GM19468 (cell line): Measurements from ENCODE around the gene GABPB2.

Experiments
- ATAC-seq: cut with Tn5 transposase; IDR thresholded peaks from one replicate; pipeline ENCODE4 v1.9.1; 2021; ENCODE audit warnings: mild to moderate bottlenecking, moderate library complexity, moderate number of reproducible peaks; ENCODE audit not compliant: unreplicated experiment; ENCODE audit errors: extremely low read depth

Gene GABPB2

DNA sequence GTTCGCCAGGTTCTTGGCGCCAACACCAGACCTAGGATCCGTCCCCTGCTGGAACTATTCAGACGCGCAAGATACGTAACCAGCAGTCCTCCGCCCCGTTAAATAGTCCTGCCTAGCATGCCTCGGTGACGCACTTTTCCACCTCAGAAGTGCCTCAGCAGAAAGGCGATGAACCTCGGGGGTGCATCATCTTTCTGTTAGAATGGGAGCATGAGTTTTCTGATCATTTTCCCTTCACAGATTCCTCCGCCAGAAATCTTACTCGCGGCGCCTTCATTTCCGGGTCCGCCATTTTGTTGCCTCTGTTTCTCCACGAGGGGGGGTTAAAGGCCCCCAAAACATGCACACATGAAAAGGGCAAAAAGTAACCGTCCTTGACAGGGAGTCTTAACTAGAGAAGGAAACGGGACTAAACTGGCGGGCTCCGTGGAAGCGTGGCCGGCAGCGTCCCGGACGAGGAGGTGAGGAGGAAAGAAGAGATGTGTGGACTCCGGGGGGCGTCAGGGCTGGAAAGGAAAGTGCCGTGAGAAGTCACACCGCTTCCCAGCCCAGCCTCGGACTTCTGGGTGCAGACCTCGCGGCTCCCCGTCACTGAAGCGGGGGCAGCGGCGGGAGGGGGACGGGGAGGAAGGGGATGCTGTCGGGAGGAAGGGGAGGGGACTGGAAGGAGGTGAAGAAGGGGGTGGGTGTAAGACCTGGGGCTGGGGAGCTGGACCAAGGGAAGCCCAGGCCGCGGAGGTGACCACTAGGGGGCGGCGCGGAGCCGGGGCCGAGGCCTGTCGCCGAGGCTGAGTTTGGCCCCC is at the start of gene GABPB2:
Gene GABPB2, plus strand, starts transcription at position 288 of the 803 bp plus-strand sequence. CDS start 17,429 bp downstream, outside the sequence.
- peak; percentile 23 for ATAC-seq

DNA sequence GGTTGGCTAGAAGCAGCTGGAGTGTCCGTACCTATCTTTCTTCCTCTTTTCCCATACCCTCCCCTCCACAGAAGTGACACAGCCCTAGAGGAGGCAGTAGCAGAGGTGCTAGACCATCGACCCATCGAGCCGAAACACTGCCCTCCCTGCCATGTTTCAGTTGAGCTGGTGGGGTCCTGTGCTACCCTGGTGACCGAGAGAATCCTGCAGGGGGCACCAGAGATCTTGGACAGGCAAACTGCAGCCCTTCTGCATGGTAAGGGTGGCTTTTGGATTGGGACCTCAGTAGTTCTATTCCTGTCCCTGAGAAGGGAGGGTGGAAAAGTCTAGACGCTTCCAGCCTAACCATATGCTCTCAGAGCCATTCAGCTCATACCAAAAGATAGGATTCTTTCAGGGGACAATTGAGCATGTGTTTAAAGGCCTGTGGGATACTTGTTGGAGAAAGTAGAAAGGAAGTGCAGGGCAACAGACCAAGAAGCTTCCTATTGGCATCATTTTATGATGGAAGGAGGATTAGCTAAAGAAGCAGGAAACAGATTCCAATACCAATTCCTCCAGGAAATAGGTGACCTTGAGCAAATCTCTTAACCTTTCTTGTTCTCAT is 45.9 kb upstream of the GABPB2 start:
- no peak for ATAC-seq

DNA sequence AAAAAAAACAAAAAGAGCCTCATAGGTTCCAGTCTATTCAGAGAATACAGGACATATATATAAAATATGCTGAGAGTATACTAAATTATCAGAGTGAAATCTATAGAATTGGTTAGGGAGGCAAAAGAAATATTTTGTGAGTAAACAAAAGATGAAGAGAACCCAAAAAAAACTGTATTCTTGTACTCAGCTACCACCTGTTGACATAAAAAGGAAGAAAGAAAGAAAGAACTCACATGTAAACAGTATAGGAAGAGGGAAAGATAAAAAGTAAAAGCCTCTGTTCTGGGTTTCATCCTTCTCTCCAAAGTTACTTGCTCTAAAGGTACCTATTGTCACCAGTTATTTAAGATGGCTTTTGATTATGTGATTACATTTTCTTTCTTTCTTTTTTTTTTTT is 44.1 kb upstream of the GABPB2 start:
- no peak for ATAC-seq

DNA sequence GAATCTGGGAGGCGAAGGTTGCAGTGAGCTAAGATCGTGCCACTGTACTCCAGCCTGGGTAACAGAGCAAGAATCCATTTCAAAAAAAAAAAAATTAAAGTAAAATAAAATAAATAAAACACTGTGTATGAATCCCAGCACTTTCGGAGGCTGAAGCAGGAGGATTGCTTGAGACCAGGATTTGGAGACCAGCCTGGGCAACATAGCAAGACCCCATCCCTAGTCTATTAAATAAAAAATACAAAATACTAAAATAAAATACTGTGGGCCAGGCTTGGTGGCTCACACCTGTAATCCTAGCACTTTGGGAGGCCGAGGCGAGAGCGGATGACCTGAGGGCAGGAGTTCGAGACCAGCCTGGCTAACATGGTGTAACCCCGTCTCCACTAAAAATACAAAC is 38.4 kb upstream of the GABPB2 start:
- ATAC-seq: no peak

DNA sequence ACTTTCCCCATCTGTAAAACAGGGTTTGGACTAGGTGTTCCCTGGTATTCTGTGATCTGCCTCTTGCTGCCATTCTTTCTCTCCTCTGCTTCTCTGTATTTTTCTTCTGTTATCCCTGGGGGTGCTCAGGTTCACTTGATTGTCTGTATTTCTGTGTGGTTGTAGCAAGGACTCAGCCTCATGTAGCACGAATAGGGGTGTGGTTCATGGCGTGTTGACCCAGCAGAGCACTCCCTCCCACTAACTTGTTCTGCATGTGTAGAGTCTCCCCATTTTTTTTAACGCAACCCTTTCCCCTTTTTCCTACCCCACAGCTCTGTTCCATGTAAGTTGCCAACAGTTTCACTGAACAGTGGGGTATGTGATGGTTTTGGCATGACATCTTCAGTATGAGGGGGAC is 35.4 kb upstream of the GABPB2 start:
- no peak for ATAC-seq

DNA sequence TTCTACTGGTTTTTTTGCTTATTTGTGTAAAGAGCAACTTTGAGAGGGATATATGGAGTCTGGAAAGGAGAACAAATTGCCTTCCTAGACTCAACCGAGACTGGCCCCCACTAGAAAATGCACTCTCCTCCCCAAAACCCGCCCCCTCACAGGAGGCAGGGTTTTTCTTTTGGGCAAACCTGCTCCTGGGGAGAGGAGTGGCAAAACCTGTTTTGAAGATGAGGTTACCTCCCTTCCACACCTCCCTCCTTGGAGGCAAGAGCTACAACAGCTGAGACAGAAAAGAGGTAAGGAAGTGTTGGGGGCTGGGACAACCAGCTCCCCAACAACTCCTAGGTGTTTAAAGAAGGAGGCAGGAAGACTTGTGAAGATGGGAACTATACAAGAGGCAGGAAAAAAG is 34.2 kb upstream of the GABPB2 start, which contains the start of gene BNIPL:
Gene BNIPL, plus strand, starts transcription at position 231 of the 400 bp plus-strand sequence. Its CDS starts 140 bp downstream, at position 371.
- ATAC-seq: no peak

DNA sequence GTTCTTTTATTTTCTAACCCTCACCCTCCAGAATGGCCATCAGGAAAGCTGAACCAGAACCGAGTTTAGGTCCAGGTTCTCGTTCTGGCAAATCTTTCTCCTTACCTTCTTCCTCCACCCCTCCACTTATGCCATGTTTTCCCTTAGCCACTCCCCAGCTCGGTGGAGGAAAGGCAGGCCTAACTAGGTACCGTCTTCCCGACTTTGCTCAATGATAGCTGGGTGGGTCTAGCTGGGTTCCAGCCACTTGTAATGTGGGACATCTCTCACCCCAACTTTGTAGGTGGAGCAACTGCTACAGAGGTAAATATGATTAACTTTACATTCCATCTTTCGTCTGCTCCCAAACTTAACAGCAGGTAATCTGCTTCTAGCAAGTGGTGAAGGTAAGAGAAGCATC is 33.5 kb upstream of the GABPB2 start:
- no peak for ATAC-seq

DNA sequence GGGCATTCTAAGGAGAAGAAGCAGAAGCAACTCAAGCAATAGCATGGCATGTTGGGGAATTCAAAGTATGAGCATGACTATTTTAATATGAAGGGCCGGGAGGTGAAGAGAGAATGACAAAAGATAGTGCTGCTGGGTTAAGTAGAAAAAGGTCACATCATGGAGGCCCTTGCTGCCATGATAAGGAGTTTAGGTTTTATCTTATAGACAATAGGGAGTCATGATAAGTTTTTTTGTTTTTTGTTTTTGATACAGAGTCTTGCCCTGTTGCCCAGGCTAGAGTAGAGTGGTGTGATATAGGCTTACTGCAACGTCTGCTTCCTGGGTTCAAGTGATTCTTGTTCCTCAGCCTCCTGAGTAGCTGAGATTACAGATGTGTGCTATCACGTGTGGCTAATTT is 31.0 kb upstream of the GABPB2 start:
- ATAC-seq: no peak

DNA sequence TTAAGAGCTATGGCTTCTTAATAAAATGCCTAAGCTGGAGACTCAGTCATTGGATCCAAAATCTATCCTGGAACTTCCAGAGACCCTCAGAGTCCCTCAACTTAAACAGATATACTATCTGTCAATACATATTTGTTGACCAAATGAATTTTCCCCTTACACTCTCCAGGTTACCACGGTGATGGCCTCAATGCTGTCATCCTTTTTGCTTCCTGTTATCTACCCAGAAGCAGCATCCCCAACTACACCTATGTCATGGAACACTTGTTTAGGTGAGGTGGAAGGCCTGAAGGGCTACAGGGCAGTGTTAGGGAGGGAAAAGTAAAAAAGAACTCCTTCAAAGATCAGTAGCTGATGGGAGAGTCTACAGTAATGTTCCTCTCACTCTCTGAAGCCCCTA is 27.4 kb upstream of the GABPB2 start:
- ATAC-seq: no peak

DNA sequence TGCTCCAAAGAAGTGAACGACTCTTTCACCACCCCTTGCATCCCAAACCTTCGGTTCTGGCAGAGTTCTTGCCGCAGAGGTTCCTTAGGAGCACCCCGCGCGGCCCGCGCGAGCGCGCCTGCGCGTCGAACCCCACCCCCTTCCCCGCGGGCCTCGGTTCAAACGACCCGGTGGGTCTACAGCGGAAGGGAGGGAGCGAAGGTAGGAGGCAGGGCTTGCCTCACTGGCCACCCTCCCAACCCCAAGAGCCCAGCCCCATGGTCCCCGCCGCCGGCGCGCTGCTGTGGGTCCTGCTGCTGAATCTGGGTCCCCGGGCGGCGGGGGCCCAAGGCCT is 23.0 kb upstream of the GABPB2 start, which contains the start of gene C1orf56:
Gene C1orf56, plus strand, starts transcription at position 161 of the 334 bp plus-strand sequence. Its CDS starts 97 bp downstream, at position 258.
- ATAC-seq: no peak

DNA sequence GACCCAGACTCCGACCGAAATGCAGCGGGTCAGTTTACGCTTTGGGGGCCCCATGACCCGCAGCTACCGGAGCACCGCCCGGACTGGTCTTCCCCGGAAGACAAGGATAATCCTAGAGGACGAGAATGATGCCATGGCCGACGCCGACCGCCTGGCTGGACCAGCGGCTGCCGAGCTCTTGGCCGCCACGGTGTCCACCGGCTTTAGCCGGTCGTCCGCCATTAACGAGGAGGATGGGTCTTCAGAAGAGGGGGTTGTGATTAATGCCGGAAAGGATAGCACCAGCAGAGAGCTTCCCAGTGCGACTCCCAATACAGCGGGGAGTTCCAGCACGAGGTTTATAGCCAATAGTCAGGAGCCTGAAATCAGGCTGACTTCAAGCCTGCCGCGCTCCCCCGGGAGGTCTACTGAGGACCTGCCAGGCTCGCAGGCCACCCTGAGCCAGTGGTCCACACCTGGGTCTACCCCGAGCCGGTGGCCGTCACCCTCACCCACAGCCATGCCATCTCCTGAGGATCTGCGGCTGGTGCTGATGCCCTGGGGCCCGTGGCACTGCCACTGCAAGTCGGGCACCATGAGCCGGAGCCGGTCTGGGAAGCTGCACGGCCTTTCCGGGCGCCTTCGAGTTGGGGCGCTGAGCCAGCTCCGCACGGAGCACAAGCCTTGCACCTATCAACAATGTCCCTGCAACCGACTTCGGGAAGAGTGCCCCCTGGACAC is 22.5 kb upstream of the GABPB2 start:
- no peak for ATAC-seq

DNA sequence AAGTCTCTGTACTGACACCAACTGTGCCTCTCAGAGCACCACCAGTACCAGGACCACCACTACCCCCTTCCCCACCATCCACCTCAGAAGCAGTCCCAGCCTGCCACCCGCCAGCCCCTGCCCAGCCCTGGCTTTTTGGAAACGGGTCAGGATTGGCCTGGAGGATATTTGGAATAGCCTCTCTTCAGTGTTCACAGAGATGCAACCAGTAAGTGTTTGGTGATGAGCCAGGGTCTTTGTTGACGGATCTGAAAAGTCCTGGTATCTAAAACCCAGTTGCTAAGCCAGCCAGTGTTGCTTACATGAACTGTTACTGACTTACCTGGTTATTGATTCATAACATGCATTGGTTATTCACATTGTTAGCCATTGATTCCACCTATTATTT is 21.9 kb upstream of the GABPB2 start:
- ATAC-seq: no peak

DNA sequence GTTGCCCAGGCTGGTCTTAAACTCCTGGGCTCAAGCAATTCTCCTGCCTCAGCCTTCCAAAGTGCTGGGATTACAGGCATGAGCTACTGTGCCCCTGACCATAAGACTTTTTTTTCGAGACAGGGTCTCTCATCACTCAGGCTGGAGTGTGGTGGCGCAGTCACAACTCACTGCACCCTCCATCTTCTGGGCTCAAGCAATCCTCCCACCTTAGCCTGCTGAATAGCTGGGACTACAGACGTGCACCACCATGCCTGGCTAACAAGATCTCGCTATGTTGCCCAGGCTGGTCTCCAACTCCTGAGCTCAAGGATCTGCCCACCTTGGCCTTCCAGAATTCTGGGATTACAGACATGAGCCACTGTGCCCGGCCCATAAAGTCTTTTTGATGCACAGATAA is 21.1 kb upstream of the GABPB2 start:
- ATAC-seq: no peak

DNA sequence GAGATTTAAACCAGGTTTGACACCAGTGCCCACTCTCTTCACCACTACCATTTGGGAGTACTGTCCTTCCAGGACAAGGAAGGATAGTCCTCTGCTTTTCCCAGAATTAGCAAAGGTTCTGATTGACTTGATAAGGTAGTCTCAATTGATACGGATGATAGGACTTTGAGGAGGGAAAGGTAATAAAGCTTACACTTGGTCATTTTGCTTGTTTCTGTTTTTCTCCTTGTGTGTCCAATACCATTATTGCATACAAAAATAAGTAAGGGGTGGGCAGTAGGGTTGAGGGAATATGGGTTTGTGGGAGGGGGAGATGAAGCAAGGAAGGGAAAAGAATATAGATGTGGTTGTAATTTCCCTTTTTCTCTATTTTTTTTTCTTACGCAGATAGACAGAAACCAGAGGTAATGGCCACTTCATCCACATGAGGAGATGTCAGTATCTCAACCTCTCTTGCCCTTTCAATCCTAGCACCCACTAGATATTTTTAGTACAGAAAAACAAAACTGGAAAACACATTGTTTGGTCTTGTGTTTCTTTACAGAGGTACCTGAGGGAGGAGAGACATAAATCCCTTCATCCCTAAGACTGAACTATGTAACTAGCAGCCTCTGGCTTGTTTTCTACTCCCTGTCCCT is 20.4 kb upstream of the GABPB2 start:
- no peak for ATAC-seq

DNA sequence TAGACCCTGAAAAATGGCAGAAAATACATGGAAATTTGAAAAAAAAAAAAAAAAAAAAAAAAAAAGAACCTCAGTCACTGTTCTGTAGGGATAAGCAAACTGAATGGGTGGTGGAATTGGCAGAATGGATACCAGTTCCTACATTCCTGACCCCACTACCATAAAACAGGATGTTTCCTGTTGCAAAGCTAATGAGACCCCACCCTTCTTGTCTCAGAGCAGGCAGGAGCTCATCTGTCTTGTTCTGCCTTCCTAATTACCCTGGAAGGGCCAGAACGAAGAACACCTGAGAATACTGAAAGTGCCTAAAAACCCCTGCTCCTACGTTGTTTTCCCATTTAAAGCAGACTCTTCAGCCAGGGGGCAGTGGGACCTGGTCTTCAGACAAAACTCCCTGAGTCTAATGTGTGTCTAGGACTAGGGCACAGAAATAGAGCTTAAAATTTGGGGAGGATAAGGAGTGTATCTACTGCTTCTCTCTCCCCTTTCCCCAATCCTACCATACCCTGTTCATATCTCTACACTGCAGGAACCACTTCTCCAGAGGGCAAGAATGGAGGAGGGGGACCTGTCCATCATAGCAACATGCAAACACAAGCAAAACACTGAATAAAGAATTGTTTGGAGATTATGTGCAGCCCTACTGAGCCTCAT is 19.1 kb upstream of the GABPB2 start:
- no peak for ATAC-seq

DNA sequence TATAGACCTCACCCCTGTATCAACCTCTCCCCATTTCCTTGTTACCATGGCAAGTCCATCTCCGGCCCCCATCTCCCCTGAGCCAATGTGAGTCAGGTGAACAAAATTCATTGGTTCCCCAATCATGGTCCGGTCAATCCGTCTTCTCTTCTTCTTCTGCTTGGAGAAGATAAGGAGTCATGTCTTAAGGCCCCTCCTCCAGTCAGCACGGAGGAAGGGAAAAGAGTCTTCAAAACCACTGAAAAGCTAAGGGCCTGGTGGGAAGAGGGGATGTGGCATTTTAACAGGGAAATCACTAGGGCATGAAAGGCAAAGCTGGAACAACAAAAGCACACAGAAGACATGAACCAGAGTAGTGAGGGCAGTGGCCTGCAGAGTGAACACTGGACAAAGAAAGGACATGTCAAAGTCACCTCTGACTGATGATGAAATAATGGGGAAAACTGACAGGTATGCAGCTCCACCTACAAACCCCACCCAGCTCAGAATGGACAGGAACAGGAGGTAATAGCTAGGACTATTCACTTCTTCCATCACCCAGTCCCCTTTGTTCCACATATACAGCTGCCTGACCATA is 15.5 kb upstream of the GABPB2 start:
- ATAC-seq: no peak

DNA sequence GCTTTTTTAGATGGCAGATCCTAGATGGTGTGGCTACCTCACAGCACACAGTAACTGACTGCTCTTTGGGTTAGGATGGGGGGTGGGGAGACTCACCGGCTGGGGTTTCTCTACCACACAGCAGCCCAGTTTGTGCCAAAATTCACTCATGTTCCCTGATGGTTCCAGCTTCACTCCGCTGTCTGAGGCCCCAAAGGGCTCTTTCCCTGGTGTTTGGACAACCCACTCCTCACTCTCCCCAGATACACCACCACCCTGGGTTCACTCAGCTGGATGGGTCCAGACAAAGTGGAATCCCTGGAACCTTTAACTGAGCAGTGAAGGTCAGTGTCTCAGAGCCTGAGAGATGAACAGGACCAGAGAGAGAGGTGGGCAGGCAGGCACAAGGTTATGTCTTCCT is 15.0 kb upstream of the GABPB2 start:
- no peak for ATAC-seq

DNA sequence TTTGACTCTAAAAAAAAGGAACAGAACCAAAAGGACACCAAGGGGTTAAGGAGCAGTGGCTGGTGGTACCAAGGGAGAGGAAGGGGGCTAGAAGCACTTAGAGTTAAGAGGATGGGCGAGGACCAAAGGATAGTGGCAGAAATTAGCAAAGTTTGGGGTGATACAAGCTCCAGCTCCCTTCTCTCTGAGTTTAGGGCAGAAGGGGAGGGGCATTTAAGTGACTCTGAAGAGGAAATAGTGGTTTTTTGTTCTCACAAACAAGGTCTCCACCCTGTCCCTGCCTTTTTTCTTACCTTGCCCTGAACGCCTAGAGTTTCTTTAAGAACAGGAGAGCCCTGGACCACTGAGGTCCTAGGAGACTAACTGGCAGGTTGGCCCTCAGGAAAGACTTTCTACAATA is 14.4 kb upstream of the GABPB2 start:
- no peak for ATAC-seq

DNA sequence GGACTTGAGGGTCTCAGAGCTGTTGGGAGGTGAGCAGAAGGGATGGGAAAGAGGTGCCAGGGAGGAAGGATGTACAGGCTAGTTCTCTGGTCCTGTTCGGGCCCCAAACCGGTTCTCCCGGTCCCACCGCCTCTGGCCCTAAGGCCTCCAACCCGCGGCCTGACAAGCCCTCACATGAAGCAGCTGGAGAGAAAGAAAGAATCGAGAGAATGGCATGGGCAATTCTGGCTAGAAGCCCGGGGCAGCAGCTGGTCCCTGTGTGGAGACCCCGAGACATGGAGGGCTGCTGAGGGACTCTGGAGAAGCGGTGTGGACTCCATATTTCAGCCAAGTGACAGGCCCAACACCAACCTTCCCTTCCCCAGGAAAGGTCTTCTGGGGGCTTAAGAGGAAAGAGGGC is 11.9 kb upstream of the GABPB2 start:
- no peak for ATAC-seq
